OCI-LY3 (cell line): Measurements from ENCODE around the gene CERS3.

Source experiments
- H2AFZ ChIP-seq: fragments of 200-600, 300-600 bp; shearing (Covaris generic); 2 replicates; pipeline ENCODE4 v1.6.0; 2014; ENCODE audit warnings: antibody characterized with exemption, low read depth, low read length
- H3K27ac ChIP-seq: fragments of 200-600, 300-600 bp; sonication (generic); 2 replicates; pipeline ENCODE4 v1.5.1; 2014; ENCODE audit warnings: mild to moderate bottlenecking, low read length, moderate library complexity, mixed read lengths
- H3K27me3 ChIP-seq: fragments of 200-600, 300-600 bp; sonication (generic); 2 replicates; pipeline ENCODE4 v1.6.1; 2014; ENCODE audit warnings: low read depth, low read length, mixed read lengths
- H3K36me3 ChIP-seq: fragments of 200-600, 300-600 bp; sonication (generic); replicated peaks from 2 replicates; pipeline ENCODE3; 2014; ENCODE audit warnings: low read depth, low read length, mixed read lengths
- H3K4me1 ChIP-seq: fragments of 300-600, 200-600 bp; sonication (generic); 2 replicates; pipeline ENCODE4 v1.6.1; 2014; ENCODE audit warnings: low read length, mixed read lengths
- H3K4me2 ChIP-seq: fragments of 200-600, 300-600 bp; sonication (generic); 2 replicates; pipeline ENCODE4 v1.6.1; 2014; ENCODE audit warnings: low read length, mixed read lengths
- H3K4me3 ChIP-seq: fragments of 300-600, 200-600 bp; sonication (generic); 2 replicates; pipeline ENCODE4 v1.5.1; 2014; ENCODE audit warnings: antibody characterized with exemption, mild to moderate bottlenecking, low read length, moderate library complexity
- H3K79me2 ChIP-seq: fragments of 300-600, 200-600 bp; shearing (Covaris generic); 2 replicates; pipeline ENCODE4 v1.6.1; 2014; ENCODE audit warnings: mild to moderate bottlenecking, low read length, mixed read lengths
- H3K9ac ChIP-seq: fragments of 300-600, 200-600 bp; shearing (Covaris generic); 2 replicates; pipeline ENCODE4 v1.6.0; 2014; ENCODE audit warnings: mild to moderate bottlenecking, low read length, moderate library complexity
- H3K9me3 ChIP-seq: fragments of 200-600, 300-600 bp; shearing (Covaris generic); 2 replicates; pipeline ENCODE4 v1.6.1; 2014; ENCODE audit warnings: low read length, mixed read lengths; ENCODE audit not compliant: insufficient read depth
- H4K20me1 ChIP-seq: fragments of 200-600, 300-600 bp; sonication (generic); 2 replicates; pipeline ENCODE4 v1.6.1; 2016; ENCODE audit warnings: low read length, mixed read lengths; ENCODE audit not compliant: insufficient read depth
- EZH2phosphoT487 ChIP-seq: fragments of 200-600 bp; shearing (Covaris generic); IDR thresholded peaks from 2 replicates; pipeline ENCODE4 v1.6.1; 2018; ENCODE audit warnings: antibody characterized with exemption, mixed run types, low read depth
- TF ChIP-seq, protein P1 (sequence below): fragments of 200-600, 300-600 bp; sonication (generic); IDR thresholded peaks from 2 replicates; pipeline ENCODE4 v1.5.1; 2014; ENCODE audit warnings: antibody characterized with exemption, low read length, low read depth

The CERS3 gene

DNA sequence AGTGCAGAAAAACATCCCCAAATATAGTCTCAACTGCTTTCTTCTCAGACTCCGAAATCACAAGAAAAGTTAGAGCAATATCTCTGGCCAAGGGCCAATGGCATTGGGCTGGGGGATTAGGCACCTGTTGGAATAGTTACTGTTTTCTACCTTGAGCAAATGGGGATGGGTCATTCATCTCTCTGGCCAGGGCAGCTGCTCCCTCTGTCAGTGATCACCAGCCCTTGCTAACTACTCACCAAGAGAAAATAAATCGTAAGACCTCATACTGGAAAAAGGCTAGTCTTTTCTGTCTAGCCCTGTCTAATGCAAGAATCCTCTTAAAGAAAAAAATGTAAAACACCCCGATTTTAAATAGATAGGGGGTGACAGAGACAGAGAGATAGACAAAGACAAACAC is 10.9 kb downstream of the CERS3 start:
- H4K20me1 ChIP-seq: no peaks in the 10 kb centered on the region; the same call in 1 of the 2 replicates
- no peaks in the 10 kb centered on the region for H3K9me3 ChIP-seq
- H3K27ac ChIP-seq: no peak overlapping the region
- no peak overlapping the region for H3K9ac ChIP-seq
- no peak for TF ChIP-seq EZH2phosphoT487
- TF ChIP-seq, protein P1, sequence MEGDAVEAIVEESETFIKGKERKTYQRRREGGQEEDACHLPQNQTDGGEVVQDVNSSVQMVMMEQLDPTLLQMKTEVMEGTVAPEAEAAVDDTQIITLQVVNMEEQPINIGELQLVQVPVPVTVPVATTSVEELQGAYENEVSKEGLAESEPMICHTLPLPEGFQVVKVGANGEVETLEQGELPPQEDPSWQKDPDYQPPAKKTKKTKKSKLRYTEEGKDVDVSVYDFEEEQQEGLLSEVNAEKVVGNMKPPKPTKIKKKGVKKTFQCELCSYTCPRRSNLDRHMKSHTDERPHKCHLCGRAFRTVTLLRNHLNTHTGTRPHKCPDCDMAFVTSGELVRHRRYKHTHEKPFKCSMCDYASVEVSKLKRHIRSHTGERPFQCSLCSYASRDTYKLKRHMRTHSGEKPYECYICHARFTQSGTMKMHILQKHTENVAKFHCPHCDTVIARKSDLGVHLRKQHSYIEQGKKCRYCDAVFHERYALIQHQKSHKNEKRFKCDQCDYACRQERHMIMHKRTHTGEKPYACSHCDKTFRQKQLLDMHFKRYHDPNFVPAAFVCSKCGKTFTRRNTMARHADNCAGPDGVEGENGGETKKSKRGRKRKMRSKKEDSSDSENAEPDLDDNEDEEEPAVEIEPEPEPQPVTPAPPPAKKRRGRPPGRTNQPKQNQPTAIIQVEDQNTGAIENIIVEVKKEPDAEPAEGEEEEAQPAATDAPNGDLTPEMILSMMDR: no peak
- H3K79me2 ChIP-seq: no peaks in the 10 kb centered on the region
- H2AFZ ChIP-seq: no peak overlapping the region
- H3K27me3 ChIP-seq: peaks cover 17% of the 10 kb centered on the region; the same call in 1 of the 2 replicates
- no peak overlapping the region for H3K4me2 ChIP-seq
- peaks cover 2% of the 10 kb centered on the region; the same call in 1 of the 2 replicates for H3K4me1 ChIP-seq
- H3K36me3 ChIP-seq: no peaks in the 10 kb centered on the region
- no peak overlapping the region for H3K4me3 ChIP-seq

DNA sequence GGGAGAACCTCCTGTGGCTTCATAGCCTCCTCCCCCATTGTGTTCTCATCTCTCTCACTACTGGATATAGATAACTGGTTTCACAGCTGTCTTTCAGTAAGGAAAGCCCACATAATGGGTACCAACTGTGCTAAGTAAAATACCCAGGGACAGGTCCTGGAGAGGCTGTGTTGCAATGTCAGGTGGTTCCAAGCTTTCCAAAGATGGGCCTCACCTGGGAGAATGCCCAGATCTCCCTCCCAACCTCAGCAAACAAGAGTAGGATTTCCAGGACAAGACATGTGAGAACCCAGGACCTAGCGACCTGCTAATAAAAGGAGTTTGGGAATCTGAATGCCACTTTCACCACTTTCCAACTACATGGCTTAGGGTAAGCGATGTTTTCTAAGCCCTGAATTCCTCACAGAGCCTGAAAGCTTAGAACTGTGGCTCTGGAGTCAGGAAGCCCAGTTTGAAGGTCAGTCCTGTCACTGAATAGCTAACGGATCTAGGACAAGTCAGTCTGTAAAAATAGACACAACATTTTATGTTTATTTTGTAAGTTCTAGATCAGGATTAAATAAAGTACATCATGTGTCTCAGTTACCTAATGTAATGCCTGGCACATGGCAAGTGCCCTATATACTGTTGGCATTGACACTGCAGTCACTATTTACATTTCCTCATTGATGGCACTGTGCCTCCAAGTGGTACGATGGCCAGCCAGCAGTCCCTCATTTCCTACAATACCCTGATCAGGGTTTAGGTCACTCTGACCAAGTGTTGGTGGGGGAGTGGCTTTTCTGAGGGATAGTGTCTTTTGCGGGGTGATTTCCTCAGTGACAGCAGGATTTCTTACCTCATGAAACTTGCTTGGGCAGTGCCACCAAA is 11.9 kb downstream of the CERS3 start:
- TF ChIP-seq, protein P1: no peak
- TF ChIP-seq EZH2phosphoT487: no peak
- Histone ChIP-seq H3K79me2 (no peaks in the 10 kb centered on the region), H3K36me3 (no peaks in the 10 kb centered on the region), H3K27ac (no peak overlapping the region), H3K9ac (no peak overlapping the region), H3K9me3 (no peaks in the 10 kb centered on the region), H2AFZ (no peak overlapping the region), H3K27me3 (peaks cover 23% of the 10 kb centered on the region; the same call in 1 of the 2 replicates), H3K4me3 (no peak overlapping the region), H4K20me1 (no peaks in the 10 kb centered on the region; the same call in 1 of the 2 replicates), H3K4me1 (peaks cover 8% of the 10 kb centered on the region; the same call in 1 of the 2 replicates), H3K4me2 (no peak overlapping the region)

DNA sequence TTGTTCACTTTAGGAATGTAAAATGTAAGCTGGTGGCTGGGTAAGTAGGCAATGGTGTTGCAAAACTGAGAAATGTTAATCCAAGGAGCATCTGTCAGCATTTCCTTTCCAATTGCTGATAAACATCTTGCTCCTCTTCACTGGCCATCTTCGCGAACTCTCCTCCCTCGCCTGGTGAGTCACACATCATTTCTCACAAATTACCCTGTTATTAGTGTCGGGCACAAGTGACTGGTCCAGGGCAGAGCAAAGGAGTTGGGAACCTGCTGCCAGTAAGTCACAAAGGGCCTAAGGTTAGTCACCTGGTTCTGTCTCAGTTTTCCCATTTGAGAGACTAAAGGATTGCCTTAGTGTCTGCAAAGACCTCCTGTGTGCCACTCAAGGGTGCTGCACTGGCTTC is 13.0 kb downstream of the CERS3 start:
- Histone ChIP-seq H3K9me3 (no peaks in the 10 kb centered on the region), H3K27ac (no peak overlapping the region), H4K20me1 (no peaks in the 10 kb centered on the region; the same call in 1 of the 2 replicates), H3K36me3 (no peaks in the 10 kb centered on the region), H3K9ac (no peak overlapping the region), H3K4me1 (peaks cover 8% of the 10 kb centered on the region; the same call in 1 of the 2 replicates), H3K4me3 (no peak overlapping the region), H3K27me3 (peaks cover 23% of the 10 kb centered on the region; the same call in 1 of the 2 replicates), H3K79me2 (no peaks in the 10 kb centered on the region), H3K4me2 (no peak overlapping the region), H2AFZ (no peak overlapping the region)
- TF ChIP-seq, protein P1: no peak
- TF ChIP-seq EZH2phosphoT487: no peak

DNA sequence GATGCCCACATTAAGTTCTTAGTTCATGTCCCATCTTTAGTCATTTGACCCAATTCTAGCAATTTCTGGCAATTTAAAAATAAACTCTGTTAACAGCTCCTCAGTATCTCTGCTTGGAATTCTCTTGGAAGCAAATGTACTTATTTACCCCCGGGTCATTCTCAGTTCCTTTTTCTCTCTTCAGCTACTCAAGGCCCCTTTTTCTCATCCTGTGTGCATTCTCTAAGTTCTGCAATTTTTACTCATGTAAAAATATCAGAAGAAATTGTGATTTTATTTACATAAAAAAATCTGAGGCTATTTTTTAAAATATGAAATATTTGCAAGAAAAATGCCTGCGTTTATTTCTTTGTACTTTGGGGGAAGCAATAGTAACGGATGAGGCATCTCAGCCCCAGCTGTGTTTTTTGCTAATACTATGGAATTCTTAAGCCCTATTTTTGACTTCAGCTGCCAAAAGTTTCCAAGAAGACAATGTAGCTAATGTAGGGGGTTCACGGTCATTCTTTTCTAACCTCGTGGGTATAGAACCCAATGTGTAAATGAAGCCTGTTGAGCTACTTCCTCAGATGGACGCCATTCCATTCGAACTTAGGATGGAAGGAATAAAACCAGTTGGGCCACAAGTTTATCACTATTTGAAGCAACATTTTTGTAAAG is 20.0 kb downstream of the CERS3 start:
- no peak overlapping the region for H3K27ac ChIP-seq
- no peak overlapping the region for H3K9ac ChIP-seq
- H3K79me2 ChIP-seq: no peaks in the 10 kb centered on the region
- no peak overlapping the region for H3K4me3 ChIP-seq
- H3K36me3 ChIP-seq: no peaks in the 10 kb centered on the region
- H2AFZ ChIP-seq: no peak overlapping the region
- H3K4me1 ChIP-seq: peaks cover 8% of the 10 kb centered on the region; the same call in 1 of the 2 replicates
- H3K4me2 ChIP-seq: no peak overlapping the region
- TF ChIP-seq EZH2phosphoT487: no peak
- TF ChIP-seq, protein P1: no peak
- no peaks in the 10 kb centered on the region for H4K20me1 ChIP-seq
- peaks cover 11% of the 10 kb centered on the region; the same call in 1 of the 2 replicates for H3K27me3 ChIP-seq
- H3K9me3 ChIP-seq: no peaks in the 10 kb centered on the region
